OCI-LY3 (cell line): Measurements from ENCODE around the gene ALDH1A1.

Experiments
- EZH2phosphoT487 ChIP-seq: fragments of 200-600 bp; shearing (Covaris generic); IDR thresholded peaks from 2 replicates; pipeline ENCODE4 v1.6.1; 2018; ENCODE audit warnings: antibody characterized with exemption, mixed run types, low read depth
- TF ChIP-seq, protein P1 (sequence below): fragments of 200-600, 300-600 bp; sonication (generic); IDR thresholded peaks from 2 replicates; pipeline ENCODE4 v1.5.1; 2014; ENCODE audit warnings: antibody characterized with exemption, low read length, low read depth

DNA sequence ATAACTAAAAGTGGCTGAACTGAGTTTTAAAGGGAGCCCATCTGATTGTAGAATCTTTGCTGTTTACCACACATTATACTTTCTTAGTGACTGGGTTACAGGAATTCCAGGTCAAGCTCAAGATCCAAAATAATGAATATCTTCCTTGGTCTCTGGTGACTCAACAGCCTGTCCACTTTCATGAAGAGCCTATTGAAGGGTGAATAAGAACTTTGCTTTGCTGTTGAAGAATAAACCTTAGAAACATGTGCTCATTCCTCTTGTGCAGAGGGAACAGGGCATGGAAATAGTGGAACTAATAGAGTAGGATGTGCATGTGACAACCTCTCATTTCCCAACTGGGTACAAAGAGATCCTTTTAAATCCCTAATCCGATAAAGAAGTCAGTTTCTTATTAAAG is 21.4 kb downstream of the ALDH1A1 start:
- TF ChIP-seq, protein P1, sequence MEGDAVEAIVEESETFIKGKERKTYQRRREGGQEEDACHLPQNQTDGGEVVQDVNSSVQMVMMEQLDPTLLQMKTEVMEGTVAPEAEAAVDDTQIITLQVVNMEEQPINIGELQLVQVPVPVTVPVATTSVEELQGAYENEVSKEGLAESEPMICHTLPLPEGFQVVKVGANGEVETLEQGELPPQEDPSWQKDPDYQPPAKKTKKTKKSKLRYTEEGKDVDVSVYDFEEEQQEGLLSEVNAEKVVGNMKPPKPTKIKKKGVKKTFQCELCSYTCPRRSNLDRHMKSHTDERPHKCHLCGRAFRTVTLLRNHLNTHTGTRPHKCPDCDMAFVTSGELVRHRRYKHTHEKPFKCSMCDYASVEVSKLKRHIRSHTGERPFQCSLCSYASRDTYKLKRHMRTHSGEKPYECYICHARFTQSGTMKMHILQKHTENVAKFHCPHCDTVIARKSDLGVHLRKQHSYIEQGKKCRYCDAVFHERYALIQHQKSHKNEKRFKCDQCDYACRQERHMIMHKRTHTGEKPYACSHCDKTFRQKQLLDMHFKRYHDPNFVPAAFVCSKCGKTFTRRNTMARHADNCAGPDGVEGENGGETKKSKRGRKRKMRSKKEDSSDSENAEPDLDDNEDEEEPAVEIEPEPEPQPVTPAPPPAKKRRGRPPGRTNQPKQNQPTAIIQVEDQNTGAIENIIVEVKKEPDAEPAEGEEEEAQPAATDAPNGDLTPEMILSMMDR, result no peak
- TF ChIP-seq EZH2phosphoT487, result no peak
